ENCODE data around the gene TMEM238L.

TMEM238L gene

GRCh38 chr17:10806545-10807262 lies 2.8 kb upstream of the TMEM238L start:
- H3K27ac ChIP-seq: no peak overlapping the region
- no peak for DNase-seq (ENCODE audit: low read depth, low spot score)

- H3K27ac ChIP-seq: no peak overlapping the region
- no peak for DNase-seq (ENCODE audit: low read depth, low spot score)
Observed at GRCh38 chr17:10805911-10806310, 2.0 kb upstream of the TMEM238L start.

GRCh38 chr17:10804546-10804945 lies 647 bp upstream of the TMEM238L start:
- H3K27ac ChIP-seq: no peak overlapping the region
- DNase-seq (ENCODE audit: low read depth, low spot score): no peak

GRCh38 chr17:10803350-10803749 lies 549 bp downstream of the TMEM238L start:
- H3K27ac ChIP-seq: no peak overlapping the region
- DNase-seq (ENCODE audit: low read depth, low spot score): no peak

- no peak overlapping the region for H3K27ac ChIP-seq
- no peak for DNase-seq (ENCODE audit: low read depth, low spot score)
Observed at GRCh38 chr17:10802496-10803284, 1.2 kb downstream of the TMEM238L start.

GRCh38 chr17:10799407-10799806 lies 4.5 kb downstream of the TMEM238L start:
- peak overlapping the region; percentile 98 for H3K27ac ChIP-seq
- DNase-seq (ENCODE audit: low read depth, low spot score): no peak

GRCh38 chr17:10798910-10799309 lies 5.0 kb downstream of the TMEM238L start:
- H3K27ac ChIP-seq: peak overlapping the region; percentile 98
- DNase-seq (ENCODE audit: low read depth, low spot score): no peak

- no peak for DNase-seq (ENCODE audit: low read depth, low spot score)
- peak overlapping the region; percentile 98 for H3K27ac ChIP-seq
Observed at GRCh38 chr17:10798332-10798749, 5.6 kb downstream of the TMEM238L start.

GRCh38 chr17:10797476-10798328 lies 6.2 kb downstream of the TMEM238L start:
- no peak for DNase-seq (ENCODE audit: low read depth, low spot score)
- peak overlapping the region; percentile 98 for H3K27ac ChIP-seq

- no peak overlapping the region for H3K27ac ChIP-seq
- DNase-seq (ENCODE audit: low read depth, low spot score): no peak
Observed at GRCh38 chr17:10793816-10794215, 10.1 kb downstream of the TMEM238L start.

- no peak for DNase-seq (ENCODE audit: low read depth, low spot score)
- no peak overlapping the region for H3K27ac ChIP-seq
Observed at GRCh38 chr17:10793256-10793655, 10.6 kb downstream of the TMEM238L start.

GRCh38 chr17:10792151-10792550 lies 11.7 kb downstream of the TMEM238L start:
- no peak for DNase-seq (ENCODE audit: low read depth, low spot score)
- peak overlapping the region; percentile 82 for H3K27ac ChIP-seq

GRCh38 chr17:10790491-10791401 lies 13.2 kb downstream of the TMEM238L start:
- DNase-seq (ENCODE audit: low read depth, low spot score): peak; percentile 84
- peak overlapping the region; percentile 82 for H3K27ac ChIP-seq

- DNase-seq (ENCODE audit: low read depth, low spot score): no peak
- H3K27ac ChIP-seq: peak overlapping the region; percentile 82
Observed at GRCh38 chr17:10789694-10790271, 14.1 kb downstream of the TMEM238L start.

GRCh38 chr17:10787306-10788045 lies 16.4 kb downstream of the TMEM238L start:
- no peak for DNase-seq (ENCODE audit: low read depth, low spot score)

GRCh38 chr17:10785295-10785694 lies 18.6 kb downstream of the TMEM238L start:
- no peak for DNase-seq (ENCODE audit: low read depth, low spot score)
- H3K27ac ChIP-seq: no peak overlapping the region

More at GRCh38 chr17:10787306-10788045, 16.4 kb downstream of the TMEM238L start:
- no peak overlapping the region for H3K27ac ChIP-seq

GRCh38 chr17:10779609-10780008 lies 24.3 kb downstream of the TMEM238L start:
- H3K27ac ChIP-seq: no peak overlapping the region
- no peak for DNase-seq (ENCODE audit: low read depth, low spot score)

GRCh38 chr17:10777890-10778289 lies 26.0 kb downstream of the TMEM238L start:
- no peak overlapping the region for H3K27ac ChIP-seq
- no peak for DNase-seq (ENCODE audit: low read depth, low spot score)
